Activated CD8-positive, alpha-beta memory T cell treated with anti-CD3 and anti-CD28 coated beads, Interleukin-2, amount 50 U/mL, for 4 hours (primary cell): ENCODE data around the gene CYB5D1.
"Not testable (repeated sequence)": the region's sequence is repeated elsewhere in the genome, so short reads cannot be mapped to it uniquely, and the experiment has no call there.

Experiments used
- DNase-seq: peaks from one replicate; pipeline ENCODE4 v3.0.0-alpha.2; 2020

Gene CYB5D1

GRCh38 chr17:7856811-7857712, 741 bp upstream of the CYB5D1 start, which contains the start of gene NAA38:
Gene NAA38, minus strand, starts transcription at chr17:7857559. Its CDS starts 96 bp downstream, at chr17:7857463.
- peak; percentile 92 for DNase-seq

GRCh38 chr17:7858522-7858810, 663 bp downstream of the CYB5D1 start:
- peak; percentile 41 for DNase-seq

- DNase-seq: no peak
Observed at GRCh38 chr17:7859028-7859427, 1.2 kb downstream of the CYB5D1 start.

- DNase-seq: peak; percentile 62
Observed at GRCh38 chr17:7862692-7863437, 5.1 kb downstream of the CYB5D1 start.

- not testable (repeated sequence) for DNase-seq
Observed at GRCh38 chr17:7864384-7864783, 6.6 kb downstream of the CYB5D1 start.

- DNase-seq: no peak
Observed at GRCh38 chr17:7864995-7865650, 7.3 kb downstream of the CYB5D1 start.

GRCh38 chr17:7867881-7868329, 10.1 kb downstream of the CYB5D1 start:
- DNase-seq: no peak

- no peak for DNase-seq
Observed at GRCh38 chr17:7873051-7873450, 15.2 kb downstream of the CYB5D1 start.

GRCh38 chr17:7875804-7876370, 18.1 kb downstream of the CYB5D1 start:
- no peak for DNase-seq

GRCh38 chr17:7878234-7878633, 20.4 kb downstream of the CYB5D1 start:
- no peak for DNase-seq

GRCh38 chr17:7880076-7880868, 22.5 kb downstream of the CYB5D1 start:
- DNase-seq: no peak

GRCh38 chr17:7881276-7882054, 23.7 kb downstream of the CYB5D1 start:
- DNase-seq: no peak

- no peak for DNase-seq
Observed at GRCh38 chr17:7882068-7882467, 24.3 kb downstream of the CYB5D1 start.

- no peak for DNase-seq
Observed at GRCh38 chr17:7882629-7883028, 24.8 kb downstream of the CYB5D1 start.

- DNase-seq: peak; percentile 35
Observed at GRCh38 chr17:7883781-7884386, 26.1 kb downstream of the CYB5D1 start.

- peak; percentile 67 for DNase-seq
Observed at GRCh38 chr17:7884581-7885366, 27.0 kb downstream of the CYB5D1 start.

- peak; percentile 47 for DNase-seq
Observed at GRCh38 chr17:7885367-7886226, 27.8 kb downstream of the CYB5D1 start.

GRCh38 chr17:7886227-7887037, 28.6 kb downstream of the CYB5D1 start:
- peak; percentile 72 for DNase-seq
